UCSD-AML1 (cell line): ENCODE data around the gene TTC24.
"Not testable (repeated sequence)": the region's sequence is repeated elsewhere in the genome, so short reads cannot be mapped to it uniquely, and the experiment has no call there.

ENCODE experiments used
- DNase-seq: peaks from one replicate; lab custom pipeline; 2025; ENCODE audit not compliant: unreplicated experiment; lab: John Stamatoyannopoulos, UW

Gene TTC24

GRCh38 chr1:156607344-156607743 is 27.8 kb downstream of the TTC24 start:
- not testable (repeated sequence) for DNase-seq

- peak; percentile 27 for DNase-seq
These were observed 28.6 kb downstream of the TTC24 start for GRCh38 chr1:156608036-156608674.

- DNase-seq, result peak; percentile 40
These were observed 29.5 kb downstream of the TTC24 start for GRCh38 chr1:156608981-156609380.

- DNase-seq, result not testable (repeated sequence)
These were observed 30.5 kb downstream of the TTC24 start for GRCh38 chr1:156610072-156610471.

GRCh38 chr1:156612666-156613065 is 33.1 kb downstream of the TTC24 start:
- no peak for DNase-seq

- DNase-seq, result no peak
These were observed 36.4 kb downstream of the TTC24 start for GRCh38 chr1:156615946-156616345.

GRCh38 chr1:156616463-156616862 is 36.9 kb downstream of the TTC24 start:
- peak; percentile 41 for DNase-seq

- peak; percentile 30 for DNase-seq
These were observed 39.5 kb downstream of the TTC24 start, which contains the start of gene HAPLN2 for GRCh38 chr1:156618853-156619581. Gene HAPLN2, plus strand, starts transcription at chr1:156619415. Its CDS starts 4,076 bp downstream, at chr1:156623491.

GRCh38 chr1:156619582-156619955 is 40.0 kb downstream of the TTC24 start:
- DNase-seq, result no peak

- no peak for DNase-seq
These were observed 43.2 kb downstream of the TTC24 start for GRCh38 chr1:156622581-156623297.

GRCh38 chr1:156623946-156624813 is 44.7 kb downstream of the TTC24 start:
- peak; percentile 72 for DNase-seq

- no peak for DNase-seq
These were observed 45.4 kb downstream of the TTC24 start for GRCh38 chr1:156624814-156625435.

GRCh38 chr1:156625436-156626078 is 46.0 kb downstream of the TTC24 start:
- DNase-seq, result peak; percentile 74

GRCh38 chr1:156626079-156626438 is 46.5 kb downstream of the TTC24 start:
- no peak for DNase-seq

GRCh38 chr1:156627313-156627880 is 47.9 kb downstream of the TTC24 start:
- DNase-seq, result peak; percentile 33

GRCh38 chr1:156629823-156630449 is 50.4 kb downstream of the TTC24 start:
- no peak for DNase-seq

GRCh38 chr1:156631152-156631551 is 51.6 kb downstream of the TTC24 start:
- DNase-seq, result not testable (repeated sequence)

- no peak for DNase-seq
These were observed 52.8 kb downstream of the TTC24 start for GRCh38 chr1:156632355-156632754.
